Stimulated activated CD8-positive, alpha-beta memory T cell treated with anti-CD3 and anti-CD28 coated beads, Interleukin-12 subunit alpha, Interleukin-12 subunit beta, amount 100 ng/mL, for 4 hours (primary cell): ENCODE results near the gene PRKG1.
"Not testable (repeated sequence)": the region's sequence is repeated elsewhere in the genome, so short reads cannot be mapped to it uniquely, and the experiment has no call there.

Experiments used
- DNase-seq: peaks from one replicate; pipeline ENCODE4 v3.0.0-alpha.2; 2020; ENCODE audit warnings: low read depth

The PRKG1 gene

GRCh38 chr10:51117053-51117660 is 42.9 kb downstream of the PRKG1 start:
- no peak for DNase-seq

DNA sequence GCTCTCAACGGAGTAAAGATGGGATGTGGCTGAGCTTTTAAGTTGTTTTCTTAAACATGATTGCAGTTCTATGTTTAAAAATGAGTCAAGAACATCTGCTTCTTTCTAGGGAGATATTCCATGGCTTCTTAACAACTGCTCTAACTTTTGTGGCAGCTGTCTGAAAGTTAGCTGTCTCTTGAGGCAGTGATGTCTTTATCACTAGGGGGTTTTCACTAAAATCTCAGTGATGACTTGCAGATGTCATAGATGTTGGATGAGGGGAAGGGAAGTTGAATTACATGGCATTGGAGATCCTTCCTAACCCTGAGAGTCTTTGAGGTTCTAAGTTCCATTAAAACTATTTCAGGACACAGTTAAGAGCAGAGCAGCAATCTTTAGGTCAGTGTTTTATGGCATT is 43.5 kb downstream of the PRKG1 start:
- no peak for DNase-seq

GRCh38 chr10:51119441-51119840 is 45.2 kb downstream of the PRKG1 start:
- no peak for DNase-seq

DNA sequence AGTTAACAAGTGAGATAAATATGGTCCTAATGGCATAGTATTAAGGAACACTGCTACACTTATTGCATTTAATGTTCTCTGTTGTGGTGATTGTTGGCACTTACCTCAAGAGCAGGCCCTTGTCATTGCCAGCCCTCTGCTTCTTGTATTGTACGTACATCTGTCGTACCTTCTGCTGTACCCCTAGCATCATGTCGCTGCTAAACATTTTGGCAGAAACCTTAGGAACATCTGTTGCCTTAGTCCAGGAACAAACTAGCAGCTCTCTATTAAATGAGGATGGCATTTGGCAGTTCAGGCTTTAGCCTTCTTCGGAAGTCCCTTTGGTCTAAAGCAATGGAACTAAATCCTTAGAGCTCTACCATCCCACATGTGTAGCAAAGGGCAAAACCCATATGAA is 47.6 kb downstream of the PRKG1 start:
- DNase-seq = no peak

- DNase-seq = no peak
Observed at GRCh38 chr10:51124852-51125251, 50.6 kb downstream of the PRKG1 start.

GRCh38 chr10:51125518-51125917 is 51.2 kb downstream of the PRKG1 start:
- no peak for DNase-seq

DNA sequence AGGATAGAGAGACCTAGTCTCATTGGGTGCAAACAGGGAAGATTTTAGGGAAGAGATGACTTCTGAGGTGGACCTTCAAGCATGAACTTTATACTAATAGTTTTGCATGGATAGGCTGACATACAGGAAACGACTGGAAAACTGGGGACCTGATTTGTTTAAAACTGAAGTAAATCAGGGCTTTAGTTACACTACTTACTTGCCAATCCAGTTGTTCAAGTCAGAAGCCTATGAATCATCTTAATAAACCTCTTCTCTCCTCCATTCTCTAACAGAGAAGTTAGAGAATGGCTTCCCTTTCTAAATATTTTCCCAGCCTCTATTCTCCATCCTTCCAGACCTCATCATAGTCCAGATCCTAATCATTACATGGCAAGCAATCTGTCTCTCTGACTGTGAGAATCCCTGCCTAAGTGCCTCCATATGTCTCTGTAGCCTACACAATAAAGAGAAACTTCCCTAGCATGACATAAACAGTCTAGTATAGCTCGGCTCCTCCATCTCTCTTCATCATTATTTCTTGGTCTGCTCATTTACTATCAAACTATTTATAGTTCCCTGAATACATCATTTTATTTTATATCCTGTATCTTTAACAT is 55.8 kb downstream of the PRKG1 start:
- no peak for DNase-seq

DNA sequence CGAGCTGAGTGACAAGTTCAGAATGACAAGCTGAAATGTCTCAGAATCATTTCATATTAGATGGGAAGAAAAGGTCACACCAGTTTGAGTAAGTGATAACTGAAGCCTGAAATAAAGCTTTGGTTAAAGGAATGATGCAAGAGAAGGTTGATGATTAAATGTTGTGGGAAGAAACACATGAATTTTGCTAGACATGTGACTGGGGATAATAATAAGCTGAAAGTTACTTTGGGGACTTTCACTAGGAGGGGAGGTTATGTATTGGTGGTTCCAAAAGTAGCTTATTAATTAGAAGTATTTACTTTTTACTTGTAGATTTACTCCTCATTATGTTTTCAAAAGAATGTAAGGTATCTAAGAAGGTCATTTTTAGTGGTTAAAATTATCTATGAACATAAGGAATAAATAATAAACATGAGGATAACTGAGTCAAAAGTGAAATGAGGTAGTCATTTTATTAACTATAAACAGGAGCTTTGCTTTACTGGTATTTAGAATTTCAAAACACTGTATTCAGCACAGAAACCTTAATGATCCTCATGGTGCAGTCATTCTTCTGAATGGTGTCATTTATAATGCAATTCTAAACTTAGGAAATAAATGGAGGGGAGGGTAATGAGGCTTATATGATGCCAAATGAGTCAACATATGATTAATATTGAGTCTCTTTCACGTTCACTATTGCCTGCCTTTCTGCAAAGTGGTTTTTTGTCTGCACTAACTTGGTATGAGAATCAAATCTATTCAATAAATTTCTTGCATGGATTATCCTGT is 63.7 kb downstream of the PRKG1 start:
- DNase-seq = no peak

GRCh38 chr10:51139176-51139575 is 64.9 kb downstream of the PRKG1 start:
- no peak for DNase-seq

DNA sequence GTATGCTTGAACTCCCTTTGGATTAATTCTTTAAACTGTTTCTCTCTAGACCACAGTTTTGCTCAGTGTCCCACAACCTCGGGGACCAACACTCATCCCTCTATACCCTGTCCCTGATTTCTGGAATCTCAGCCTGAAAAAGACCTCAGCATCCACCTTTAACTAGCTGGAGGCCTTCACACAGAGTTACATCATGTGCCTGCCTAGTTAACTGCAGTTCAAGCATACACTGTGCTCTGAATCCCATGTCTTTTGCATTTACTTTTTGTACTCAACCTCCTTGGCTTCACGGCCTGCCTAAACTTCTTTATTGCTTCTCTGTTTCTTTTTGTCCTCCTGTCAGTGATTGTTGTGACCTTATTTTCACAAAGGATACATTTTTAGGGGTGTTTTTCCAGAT is 66.7 kb downstream of the PRKG1 start:
- no peak for DNase-seq

DNA sequence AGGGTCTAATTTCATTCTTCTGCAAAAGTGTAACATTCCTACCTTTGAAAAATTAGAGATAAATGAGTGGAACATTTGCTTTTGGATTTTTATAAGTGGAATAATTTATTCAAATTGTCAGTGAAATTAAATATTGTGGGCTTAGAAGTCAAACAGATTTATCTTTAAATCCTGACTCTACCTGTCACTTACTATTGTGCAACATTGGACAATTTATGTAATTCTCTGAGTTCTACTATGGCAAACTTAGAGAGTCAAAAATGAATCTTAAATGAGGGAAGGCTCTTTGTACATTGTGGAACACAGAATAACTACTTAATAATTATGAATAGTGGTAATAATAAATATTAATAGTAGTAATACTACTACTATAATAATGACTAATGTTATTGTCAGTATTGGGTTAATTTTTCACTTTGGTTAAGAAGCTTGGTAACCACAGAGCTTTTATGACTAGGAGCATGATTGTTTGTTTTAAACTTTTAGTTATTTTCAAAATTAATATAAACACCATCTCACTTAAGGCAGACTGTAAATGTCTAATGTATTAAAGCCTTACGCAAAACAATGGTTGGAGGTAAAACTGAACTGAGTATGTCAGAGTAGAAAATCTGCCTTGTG is 70.0 kb downstream of the PRKG1 start:
- DNase-seq = no peak

- no peak for DNase-seq
Observed at GRCh38 chr10:51145375-51145774, 71.1 kb downstream of the PRKG1 start.

DNA sequence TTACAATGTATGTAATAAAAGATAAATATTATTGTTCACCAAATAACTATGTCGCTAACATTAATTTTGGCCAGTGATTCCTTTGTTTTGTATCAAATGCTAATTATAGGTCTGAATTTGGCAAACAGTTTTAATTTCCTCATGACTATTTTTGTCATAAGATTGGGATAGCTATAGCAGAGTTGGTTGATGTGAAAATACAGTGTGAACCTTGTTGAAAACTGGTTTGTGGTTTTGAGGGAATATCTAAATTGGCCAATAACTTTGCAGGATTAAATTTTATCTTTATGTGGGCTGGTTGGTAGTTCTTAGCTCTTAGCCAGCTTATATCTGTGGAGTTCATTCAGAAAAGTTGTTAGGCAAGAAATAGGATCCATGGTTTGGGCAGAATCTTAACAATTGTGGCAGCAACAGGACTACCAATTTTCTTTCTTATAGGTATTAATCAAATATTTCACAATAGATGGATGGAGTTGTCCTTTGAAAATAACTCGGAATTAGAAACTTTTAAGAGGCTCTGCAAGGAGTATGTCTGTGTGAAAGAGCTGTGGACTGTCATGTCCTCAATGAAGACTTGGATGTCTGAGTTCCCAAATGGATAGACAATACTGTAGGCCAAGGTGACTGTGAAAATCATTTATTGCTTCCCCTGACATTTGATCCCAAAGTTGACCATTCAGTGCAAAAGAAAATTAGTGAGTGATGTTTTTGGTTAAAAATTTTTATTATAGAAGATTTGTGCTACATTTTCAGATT is 73.5 kb downstream of the PRKG1 start:
- DNase-seq = no peak

GRCh38 chr10:51156926-51157325 is 82.6 kb downstream of the PRKG1 start:
- DNase-seq = no peak

DNA sequence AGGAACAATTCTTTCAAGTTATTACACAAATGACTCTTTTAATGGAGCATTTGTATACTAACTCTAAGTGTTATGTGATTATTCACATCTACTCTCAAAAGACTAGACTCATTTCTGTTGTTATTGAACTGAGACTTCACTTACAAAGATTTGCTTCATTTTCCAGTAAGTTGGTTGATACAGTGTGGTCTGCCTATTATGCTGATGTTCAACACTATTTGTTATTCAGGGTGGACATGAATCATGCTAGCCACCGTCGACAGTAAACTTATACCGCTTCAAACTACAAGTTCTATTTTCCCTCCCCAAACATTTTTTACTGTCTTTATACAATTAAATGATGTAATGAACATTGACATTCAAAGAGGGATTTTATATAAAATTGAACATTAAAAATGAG is 84.5 kb downstream of the PRKG1 start:
- DNase-seq = no peak

GRCh38 chr10:51159841-51160240 is 85.6 kb downstream of the PRKG1 start:
- DNase-seq = no peak

DNA sequence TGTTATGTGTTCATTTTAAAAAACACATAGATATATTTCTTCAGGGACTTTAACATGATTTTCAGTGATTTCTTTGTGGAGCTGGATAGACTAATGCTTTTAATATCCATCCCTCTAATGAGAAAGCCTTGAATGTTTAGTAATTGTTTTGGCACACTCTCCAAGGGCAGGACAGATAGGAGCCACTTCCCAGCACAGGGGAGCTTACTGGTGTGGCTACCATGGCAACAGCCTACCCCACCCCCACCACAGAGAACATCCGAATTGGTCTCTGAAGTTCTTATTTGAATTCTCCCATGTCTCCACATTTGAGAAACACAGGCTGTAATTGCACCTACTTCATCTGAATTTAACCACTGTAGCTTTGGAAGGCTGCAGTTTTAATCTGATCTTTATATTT is 87.7 kb downstream of the PRKG1 start:
- no peak for DNase-seq

- not testable (repeated sequence) for DNase-seq
Observed at GRCh38 chr10:51163380-51164049, 89.2 kb downstream of the PRKG1 start.

- no peak for DNase-seq
Observed at GRCh38 chr10:51168086-51168815, 94.0 kb downstream of the PRKG1 start.

DNA sequence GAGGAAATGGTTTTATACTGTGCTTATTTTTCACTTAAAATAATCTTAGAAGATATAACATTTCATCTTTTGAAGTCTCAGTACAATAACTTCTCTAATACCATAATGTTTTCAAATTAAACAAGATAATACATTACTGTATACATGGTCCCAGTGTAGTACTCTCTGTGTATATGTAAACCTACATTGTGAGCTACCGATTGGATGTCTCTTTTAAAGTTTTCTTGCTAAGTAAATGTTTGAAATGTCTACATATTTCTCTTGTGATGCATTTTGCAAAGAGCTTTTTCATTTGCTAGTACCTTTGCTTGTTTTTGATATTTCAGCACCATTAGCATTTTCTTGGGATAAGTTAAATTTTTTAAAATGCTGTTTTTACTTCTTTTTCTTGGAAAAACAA is 94.8 kb downstream of the PRKG1 start:
- DNase-seq = no peak
